ENCODE results near the gene FOSL2. TPM values are rescaled to one million over a fixed set of nuclear protein-coding genes. Genes with fewer than 3 reads are reported as not detected.

Gene FOSL2
- total RNA-seq, 4 donors from 2014 or later, result 298 to 370 (median 337) TPM

- no peak overlapping the region for H3K27ac ChIP-seq
- WGBS, result 53% methylated on average over 7 of the region's 7 CpGs
- DNase-seq (ENCODE audit: low spot score in 2 of 2), result no peak
- no peaks in the 10 kb centered on the region for H3K36me3 ChIP-seq
- H3K4me3 ChIP-seq, result no peak overlapping the region
- no peak for TF ChIP-seq POLR2AphosphoS5 (IDR thresholded peaks at IDR 0.05)
- TF ChIP-seq CTCF (IDR thresholded peaks at IDR 0.05), result no peak
- TF ChIP-seq EP300 (IDR thresholded peaks at IDR 0.05), result no peak
- TF ChIP-seq POLR2A (IDR thresholded peaks at IDR 0.05), result no peak
- H3K9me3 ChIP-seq, result no peaks in the 10 kb centered on the region
- no peaks in the 10 kb centered on the region for H3K27me3 ChIP-seq
- peaks cover 7% of the 10 kb centered on the region for H3K4me1 ChIP-seq
Observed at GRCh38 chr2:28423856-28424605, 31.4 kb downstream of the FOSL2 start.

GRCh38 chr2:28424799-28425463 is 32.3 kb downstream of the FOSL2 start:
- 71% methylated on average over 2 of the region's 2 CpGs for WGBS
- Histone ChIP-seq H3K4me1 (peaks cover 7% of the 10 kb centered on the region), H3K36me3 (no peaks in the 10 kb centered on the region), H3K27ac (no peak overlapping the region), H3K27me3 (no peaks in the 10 kb centered on the region), H3K9me3 (no peaks in the 10 kb centered on the region), H3K4me3 (no peak overlapping the region)
- TF ChIP-seq CTCF (IDR thresholded peaks at IDR 0.05) (no peak), POLR2A (IDR thresholded peaks at IDR 0.05) (no peak), EP300 (IDR thresholded peaks at IDR 0.05) (no peak), POLR2AphosphoS5 (IDR thresholded peaks at IDR 0.05) (no peak)
- DNase-seq (ENCODE audit: low spot score in 2 of 2), result no peak

GRCh38 chr2:28425464-28425835 is 32.8 kb downstream of the FOSL2 start:
- no peak overlapping the region for H3K4me3 ChIP-seq
- no peaks in the 10 kb centered on the region for H3K27me3 ChIP-seq
- no peaks in the 10 kb centered on the region for H3K9me3 ChIP-seq
- DNase-seq (ENCODE audit: low spot score in 2 of 2), result no peak
- no peak overlapping the region for H3K27ac ChIP-seq
- no peak for TF ChIP-seq POLR2AphosphoS5 (IDR thresholded peaks at IDR 0.05)
- no peak for TF ChIP-seq POLR2A (IDR thresholded peaks at IDR 0.05)
- TF ChIP-seq CTCF (IDR thresholded peaks at IDR 0.05), result no peak
- TF ChIP-seq EP300 (IDR thresholded peaks at IDR 0.05), result no peak
- no peaks in the 10 kb centered on the region for H3K36me3 ChIP-seq
- WGBS, result 86% methylated on average over 5 of the region's 5 CpGs
- peaks cover 7% of the 10 kb centered on the region for H3K4me1 ChIP-seq

GRCh38 chr2:28427741-28428415 is 35.2 kb downstream of the FOSL2 start:
- H3K4me1 ChIP-seq, result peaks cover 7% of the 10 kb centered on the region
- no peaks in the 10 kb centered on the region for H3K27me3 ChIP-seq
- H3K36me3 ChIP-seq, result no peaks in the 10 kb centered on the region
- WGBS, result 89% methylated on average over 9 of the region's 10 CpGs
- DNase-seq (ENCODE audit: low spot score in 2 of 2), result no peak
- no peaks in the 10 kb centered on the region for H3K9me3 ChIP-seq
- H3K4me3 ChIP-seq, result no peak overlapping the region
- TF ChIP-seq POLR2A (IDR thresholded peaks at IDR 0.05), result no peak
- no peak overlapping the region for H3K27ac ChIP-seq

- H3K4me3 ChIP-seq, result no peak overlapping the region
- H3K36me3 ChIP-seq, result no peaks in the 10 kb centered on the region
- 78% methylated on average over 3 of the region's 3 CpGs for WGBS
- peaks cover 6% of the 10 kb centered on the region for H3K4me1 ChIP-seq
- no peak for DNase-seq (ENCODE audit: low spot score in 2 of 2)
- no peaks in the 10 kb centered on the region for H3K27me3 ChIP-seq
- TF ChIP-seq CTCF (IDR thresholded peaks at IDR 0.05) (no peak), EP300 (IDR thresholded peaks at IDR 0.05) (no peak), POLR2A (IDR thresholded peaks at IDR 0.05) (no peak), POLR2AphosphoS5 (IDR thresholded peaks at IDR 0.05) (no peak)
- no peaks in the 10 kb centered on the region for H3K9me3 ChIP-seq
- no peak overlapping the region for H3K27ac ChIP-seq
Observed at GRCh38 chr2:28428486-28428885, 35.8 kb downstream of the FOSL2 start.
